Neural cell (in vitro differentiated cells): Measurements from ENCODE around the gene NAA35. TPM values are rescaled to one million over a fixed set of nuclear protein-coding genes. Genes with fewer than 3 reads are reported as not detected.

Experiments used
- H2AFZ ChIP-seq: fragments of 200-600, 300-800 bp; sonication (generic), shearing (Covaris generic); 2 replicates; pipeline ENCODE4 v1.6.0; 2014; ENCODE audit warnings: low read depth, mild to moderate bottlenecking, antibody characterized with exemption, low read length, moderate library complexity
- H3F3A ChIP-seq: fragments of 200-600 bp; shearing (Covaris generic); 2 replicates; pipeline ENCODE4 v1.6.1; 2016; ENCODE audit warnings: mild to moderate bottlenecking, moderate library complexity, mixed read lengths, antibody characterized with exemption, low read length; ENCODE audit not compliant: insufficient read depth, poor library complexity, severe bottlenecking
- H3K27ac ChIP-seq: fragments of 200-600, 300-800 bp; sonication (generic), shearing (Covaris generic); 2 replicates; pipeline ENCODE4 v1.5.1; 2014; ENCODE audit warnings: mild to moderate bottlenecking, low read length, moderate library complexity
- H3K27me3 ChIP-seq: fragments of 300-800, 200-600 bp; sonication (generic), shearing (Covaris generic); 2 replicates; pipeline ENCODE4 v1.6.0; 2014; ENCODE audit warnings: mild to moderate bottlenecking, low read depth, low read length, moderate library complexity; ENCODE audit not compliant: insufficient read depth
- H3K36me3 ChIP-seq: fragments of 300-800, 200-600 bp; sonication (generic), shearing (Covaris generic); 2 replicates; pipeline ENCODE4 v1.5.1; 2014; ENCODE audit warnings: mild to moderate bottlenecking, antibody characterized with exemption, low read length, moderate library complexity; ENCODE audit not compliant: insufficient read depth
- H3K4me2 ChIP-seq: fragments of 300-800, 200-600 bp; sonication (generic), shearing (Covaris generic); 2 replicates; pipeline ENCODE4 v1.6.0; 2014; ENCODE audit warnings: mild to moderate bottlenecking, low read length
- H3K4me3 ChIP-seq: fragments of 300-800, 200-600 bp; sonication (generic), shearing (Covaris generic); 2 replicates; pipeline ENCODE4 v1.5.1; 2014; ENCODE audit warnings: mild to moderate bottlenecking, low read length, moderate library complexity
- H3K79me2 ChIP-seq: fragments of 200-600 bp; shearing (Covaris generic); replicated peaks from 2 replicates; pipeline ENCODE4 v1.6.0; 2014; ENCODE audit warnings: mild to moderate bottlenecking, low read length, moderate library complexity; ENCODE audit not compliant: insufficient read depth
- H3K9ac ChIP-seq: fragments of 300-800, 200-600 bp; sonication (generic), shearing (Covaris generic); 2 replicates; pipeline ENCODE4 v1.6.1; 2016; ENCODE audit warnings: mild to moderate bottlenecking, low read length, mixed read lengths
- H3K9me2 ChIP-seq: fragments of 200-600 bp; shearing (Covaris generic); 2 replicates; pipeline ENCODE4 v1.6.1; 2016; ENCODE audit warnings: mild to moderate bottlenecking, low read length, mixed read lengths; ENCODE audit not compliant: insufficient read depth
- H3K9me3 ChIP-seq: fragments of 200-600, 300-800 bp; sonication (generic), shearing (Covaris generic); 2 replicates; pipeline ENCODE4 v1.6.1; 2016; ENCODE audit warnings: mild to moderate bottlenecking, mixed run types, low read length, moderate library complexity, mixed read lengths
- H4K20me1 ChIP-seq: fragments of 200-600 bp; shearing (Covaris generic); 2 replicates; pipeline ENCODE4 v1.6.1; 2016; ENCODE audit warnings: mild to moderate bottlenecking, mixed run types; ENCODE audit not compliant: insufficient read depth
- CTCF ChIP-seq: fragments of 450-650 bp; IDR thresholded peaks from 2 replicates; pipeline ENCODE4 v1.5.1; 2014; ENCODE audit warnings: antibody characterized with exemption, mild to moderate bottlenecking, moderate library complexity; ENCODE audit not compliant: poor library complexity, severe bottlenecking
- EP300 ChIP-seq: fragments of 450-650 bp; conservative IDR thresholded peaks from 2 replicates; pipeline ENCODE4 v1.6.1; 2014; ENCODE audit warnings: antibody characterized with exemption, mild to moderate bottlenecking, moderate library complexity; ENCODE audit not compliant: poor library complexity, severe bottlenecking
- EZH2 ChIP-seq: fragments of 200-600, 300-800 bp; shearing (Covaris generic), sonication (generic); IDR thresholded peaks from 2 replicates; pipeline ENCODE4 v1.6.1; 2014; ENCODE audit warnings: antibody characterized with exemption, low read length, borderline replicate concordance, mild to moderate bottlenecking; ENCODE audit not compliant: insufficient read depth, poor library complexity, severe bottlenecking
- MXI1 ChIP-seq: fragments of 450-650 bp; conservative IDR thresholded peaks from 2 replicates; pipeline ENCODE4 v1.6.1; 2014; ENCODE audit warnings: antibody characterized with exemption, mild to moderate bottlenecking; ENCODE audit not compliant: poor library complexity, severe bottlenecking
- POLR2AphosphoS5 ChIP-seq: IDR thresholded peaks from 2 replicates; pipeline ENCODE4 v1.6.1; 2012
- RAD21 ChIP-seq: fragments of 450-650 bp; conservative IDR thresholded peaks from 2 replicates; pipeline ENCODE4 v1.6.1; 2014; ENCODE audit warnings: antibody characterized with exemption, mild to moderate bottlenecking, moderate library complexity
- REST ChIP-seq: IDR thresholded peaks from 2 replicates; pipeline ENCODE4 v1.6.1; 2012; ENCODE audit warnings: borderline replicate concordance
- SMC3 ChIP-seq: fragments of 450-650 bp; conservative IDR thresholded peaks from 2 replicates; pipeline ENCODE4 v1.6.1; 2014; ENCODE audit warnings: antibody characterized with exemption, mild to moderate bottlenecking, moderate library complexity; ENCODE audit not compliant: poor library complexity
- TAF1 ChIP-seq: IDR thresholded peaks from 2 replicates; pipeline ENCODE4 v1.6.1; 2012; ENCODE audit warnings: low read depth
- polyA plus RNA-seq: library from polyadenylated mRNA; depleted of rRNA; stranded (reverse); fragments of >200 nt; gene quantifications from 2 replicates; pipeline ENCODE4 v1.2.3, GENCODE V29; 2014

Gene NAA35
- polyA plus RNA-seq, 1 donor from 2014 or later: 26.0 TPM

- Histone ChIP-seq H3K27me3 (no peaks in the 10 kb centered on the region), H2AFZ (no peak overlapping the region), H3K4me3 (no peak overlapping the region), H3K27ac (no peak overlapping the region), H3F3A (no peaks in the 10 kb centered on the region), H3K4me2 (no peak overlapping the region), H3K79me2 (no peaks in the 10 kb centered on the region), H3K36me3 (no peaks in the 10 kb centered on the region), H3K9me2 (no peaks in the 10 kb centered on the region), H4K20me1 (no peaks in the 10 kb centered on the region), H3K9me3 (no peaks in the 10 kb centered on the region), H3K9ac (no peak overlapping the region)
- TF ChIP-seq TAF1: no peak
- no peak for TF ChIP-seq SMC3
- no peak for TF ChIP-seq REST
- TF ChIP-seq EZH2: no peak
Observed at GRCh38 chr9:86052556-86053468, 111.9 kb downstream of the NAA35 start.

GRCh38 chr9:86054695-86055094 lies 113.7 kb downstream of the NAA35 start:
- H4K20me1 ChIP-seq: no peaks in the 10 kb centered on the region
- H3K9me3 ChIP-seq: no peaks in the 10 kb centered on the region
- no peaks in the 10 kb centered on the region for H3F3A ChIP-seq
- TF ChIP-seq TAF1 (no peak), MXI1 (no peak), POLR2AphosphoS5 (no peak)
- no peaks in the 10 kb centered on the region for H3K36me3 ChIP-seq
- no peak overlapping the region for H3K4me2 ChIP-seq
- H3K4me3 ChIP-seq: no peak overlapping the region
- no peak overlapping the region for H3K9ac ChIP-seq
- no peaks in the 10 kb centered on the region for H3K79me2 ChIP-seq
- H3K27me3 ChIP-seq: no peaks in the 10 kb centered on the region
- no peak overlapping the region for H2AFZ ChIP-seq
- no peak overlapping the region for H3K27ac ChIP-seq
- H3K9me2 ChIP-seq: no peaks in the 10 kb centered on the region

- Histone ChIP-seq H3K9me3 (no peaks in the 10 kb centered on the region), H3K4me2 (no peak overlapping the region), H4K20me1 (no peaks in the 10 kb centered on the region), H3K9me2 (no peaks in the 10 kb centered on the region), H3K36me3 (no peaks in the 10 kb centered on the region), H3F3A (no peaks in the 10 kb centered on the region), H3K27me3 (no peaks in the 10 kb centered on the region), H3K27ac (no peak overlapping the region), H3K9ac (no peak overlapping the region), H3K4me3 (no peak overlapping the region), H3K79me2 (no peaks in the 10 kb centered on the region), H2AFZ (no peak overlapping the region)
- TF ChIP-seq EZH2: no peak
- no peak for TF ChIP-seq RAD21
- no peak for TF ChIP-seq CTCF
- TF ChIP-seq EP300: no peak
- no peak for TF ChIP-seq REST
Observed at GRCh38 chr9:86057491-86057890, 116.5 kb downstream of the NAA35 start.
